HepG2 (cell line): ENCODE data around the gene CCDC142. TPM values are rescaled to one million over a fixed set of nuclear protein-coding genes. Genes with fewer than 3 reads are reported as not detected.

Experiments used
- ARNT2 ChIP-seq: sonication (generic); formaldehyde crosslinking; IDR thresholded peaks from 2 replicates; pipeline ENCODE4 v1.8.0; 2022; ENCODE audit warnings: mild to moderate bottlenecking, low read depth, missing genetic modification reagents, moderate library complexity
- CREBL2 ChIP-seq: sonication (generic); formaldehyde crosslinking; IDR thresholded peaks from 2 replicates; pipeline ENCODE4 v1.8.1; 2023; ENCODE audit warnings: missing genetic modification reagents, mild to moderate bottlenecking, borderline replicate concordance
- DR1 ChIP-seq: sonication (generic); formaldehyde crosslinking; IDR thresholded peaks from 2 replicates; pipeline ENCODE4 v1.8.0; 2021; ENCODE audit warnings: mild to moderate bottlenecking, missing genetic modification reagents, inconsistent platforms
- EP300 ChIP-seq, 3 experiments: sonication (generic) in 1 of 3; formaldehyde crosslinking in 1 of 3; IDR thresholded peaks; 2 replicates each; pipeline versions ENCODE4 v1.5.1 to v1.6.1; 2011 to 2020; ENCODE audit warnings: low read depth in 2 of 3, low read length in 2 of 3, borderline replicate concordance in 1 of 3, improper control_type of control experiment in 1 of 3, mild to moderate bottlenecking in 1 of 3, missing genetic modification reagents in 1 of 3, moderate library complexity in 1 of 3
- FOXO1 ChIP-seq: sonication (generic); formaldehyde crosslinking; IDR thresholded peaks from 2 replicates; pipeline ENCODE4 v1.4.0; 2020; ENCODE audit warnings: missing genetic modification reagents
- GFI1 ChIP-seq: sonication (generic); formaldehyde crosslinking; IDR thresholded peaks from 2 replicates; pipeline ENCODE4 v1.5.0; 2020; ENCODE audit warnings: missing genetic modification reagents, mild to moderate bottlenecking, borderline replicate concordance
- HBP1 ChIP-seq: IDR thresholded peaks from 2 replicates; pipeline ENCODE4 v1.6.1; 2016; ENCODE audit warnings: low read depth, control low read depth
- IKZF1 ChIP-seq: fragments of 450-650 bp; IDR thresholded peaks from 2 replicates; pipeline ENCODE4 v1.7.1; 2016
- MEIS2 ChIP-seq: sonication (generic); formaldehyde crosslinking; IDR thresholded peaks from 2 replicates; pipeline ENCODE4 v1.9.0; 2021; ENCODE audit warnings: mild to moderate bottlenecking, missing genetic modification reagents
- MTA1 ChIP-seq: sonication (generic); formaldehyde crosslinking; IDR thresholded peaks from 2 replicates; pipeline ENCODE4 v1.4.0; 2020; ENCODE audit warnings: missing genetic modification reagents, mild to moderate bottlenecking, borderline replicate concordance
- NCOA2 ChIP-seq: sonication (generic); formaldehyde crosslinking; IDR thresholded peaks from 2 replicates; pipeline ENCODE4 v1.8.0; 2022; ENCODE audit warnings: inconsistent platforms
- NKX3-1 ChIP-seq: sonication (generic); formaldehyde crosslinking; IDR thresholded peaks from 2 replicates; pipeline ENCODE4 v1.5.0; 2020; ENCODE audit warnings: missing genetic modification reagents
- PRMT3 ChIP-seq: sonication (generic); formaldehyde crosslinking; IDR thresholded peaks from 2 replicates; pipeline ENCODE4 v1.8.1; 2022; ENCODE audit warnings: low read depth, mild to moderate bottlenecking, moderate library complexity, missing genetic modification reagents, borderline replicate concordance
- SSRP1 ChIP-seq: IDR thresholded peaks from 2 replicates; pipeline ENCODE4 v1.6.1; 2016; ENCODE audit warnings: control low read depth
- THYN1 ChIP-seq: sonication (generic); formaldehyde crosslinking; IDR thresholded peaks from 2 replicates; pipeline ENCODE4 v1.8.1; 2023; ENCODE audit warnings: low read depth, mild to moderate bottlenecking, moderate library complexity, missing genetic modification reagents, borderline replicate concordance
- ZFP90 ChIP-seq: sonication (generic); formaldehyde crosslinking; IDR thresholded peaks from 2 replicates; pipeline ENCODE4 v1.8.0; 2022; ENCODE audit warnings: missing genetic modification reagents, mild to moderate bottlenecking, inconsistent platforms, borderline replicate concordance
- ZNF143 ChIP-seq: sonication (generic); formaldehyde crosslinking; IDR thresholded peaks from 2 replicates; pipeline ENCODE4 v1.4.0; 2020; ENCODE audit warnings: missing genetic modification reagents
- ZNF232 ChIP-seq: sonication (generic); formaldehyde crosslinking; IDR thresholded peaks from 2 replicates; pipeline ENCODE4 v1.4.0; 2020; ENCODE audit warnings: missing genetic modification reagents, borderline replicate concordance
- ZNF292 ChIP-seq: sonication (generic); formaldehyde crosslinking; IDR thresholded peaks from 2 replicates; pipeline ENCODE4 v1.8.1; 2022; ENCODE audit warnings: mild to moderate bottlenecking, low read depth, missing genetic modification reagents, borderline replicate concordance
- ZNF296 ChIP-seq: sonication (generic); formaldehyde crosslinking; conservative IDR thresholded peaks from 2 replicates; pipeline ENCODE4 v1.5.0; 2020; ENCODE audit warnings: mild to moderate bottlenecking, missing genetic modification reagents
- ZNF317 ChIP-seq: sonication (generic); formaldehyde crosslinking; IDR thresholded peaks from 2 replicates; pipeline ENCODE4 v1.5.0; 2020; ENCODE audit warnings: mild to moderate bottlenecking, missing genetic modification reagents
- ZNF576 ChIP-seq: sonication (generic); formaldehyde crosslinking; IDR thresholded peaks from 2 replicates; pipeline ENCODE4 v1.4.0; 2020; ENCODE audit warnings: mild to moderate bottlenecking, missing genetic modification reagents
- ZNF782 ChIP-seq: sonication (generic); formaldehyde crosslinking; IDR thresholded peaks from 2 replicates; pipeline ENCODE4 v1.4.0; 2020; ENCODE audit warnings: missing genetic modification reagents, mild to moderate bottlenecking, borderline replicate concordance
- polyA plus RNA-seq, 8 experiments: library from polyadenylated mRNA; depleted of rRNA in 3 of 8; stranded (reverse) in 7 of 8; unstranded in 1 of 8; fragments of >200 nt; fragmentation: Illumina TruSeq in 4 of 8; extraction: Trizol in 4 of 8; gene quantifications; 2 replicates each; pipeline versions ENCODE4 v1.2.1 to v1.2.3, GENCODE V29; 2011 to 2016; ENCODE audit warnings: low read depth in 4 of 8, missing spikeins in 1 of 8, mixed read lengths in 1 of 8; ENCODE audit not compliant: insufficient read depth in 1 of 8
- total RNA-seq, 5 experiments: library from RNA; depleted of rRNA; stranded (reverse); fragments of >200 nt; fragmentation: Illumina TruSeq; extraction: Trizol; gene quantifications; 2 replicates each; pipeline ENCODE4 v1.2.3, GENCODE V29; 2016; ENCODE audit warnings: low read depth in 1 of 5
- TF ChIP-seq, protein P1 (sequence below): sonication (generic); formaldehyde crosslinking; IDR thresholded peaks from 2 replicates; pipeline ENCODE4 v1.4.0; 2020; ENCODE audit warnings: mild to moderate bottlenecking, low read depth, missing genetic modification reagents
- TF ChIP-seq, protein P2 (sequence below): IDR thresholded peaks from 2 replicates; pipeline ENCODE4 v1.6.1; 2016; ENCODE audit warnings: missing compliant biosample characterization, missing genetic modification reagents, borderline replicate concordance

Gene CCDC142
- total and polyA plus RNA-seq, 2 of the 13 experiments (the other 11 are each of a cell fraction or from before 2014, with no cell fraction given), result 14.7 to 30.4 TPM

DNA sequence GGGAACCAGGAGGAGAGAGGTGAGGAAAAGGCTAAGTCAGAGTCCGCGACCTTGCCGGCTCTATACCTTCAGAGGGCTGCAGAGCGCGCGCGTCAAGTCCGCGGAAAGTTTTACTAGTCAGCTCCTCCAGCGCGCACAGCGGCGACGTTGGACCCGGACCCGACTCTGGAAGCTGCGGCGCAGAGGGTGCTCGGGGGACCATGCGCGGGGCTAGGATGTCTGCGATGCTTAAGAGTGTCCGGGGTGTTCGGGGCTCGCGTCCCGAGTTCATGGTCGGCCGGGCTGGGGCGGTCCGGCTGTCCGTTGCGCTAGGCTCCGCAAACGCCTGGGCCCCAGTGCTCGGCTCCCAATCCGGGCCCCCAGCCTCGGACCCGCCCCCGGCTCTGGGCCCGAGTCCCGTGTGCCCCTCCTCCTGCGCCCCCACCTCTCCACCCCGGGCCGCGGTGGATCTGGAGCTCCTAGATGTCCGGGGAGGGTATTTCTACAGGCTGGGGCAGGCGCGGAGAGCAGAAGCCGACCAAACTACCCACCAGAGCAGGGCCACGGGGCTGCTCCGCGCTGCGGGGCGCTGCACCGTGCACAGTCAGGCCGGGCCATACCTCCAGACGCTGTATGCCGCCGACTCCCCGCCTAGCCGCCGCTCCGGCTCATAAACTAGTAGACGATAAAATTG is 16.6 kb upstream of the CCDC142 start, which contains the start of gene LBX2 (continued):
- TF ChIP-seq ZFP90, result no peak
- no peak for TF ChIP-seq ZNF232 (CRISPR knock-in tag)
- TF ChIP-seq ZNF296 (CRISPR knock-in tag), result no peak
- no peak for TF ChIP-seq THYN1 (CRISPR knock-in tag)
- 0 out of 2 replicates have a peak, but pooled peaks have one; percentile 27 for TF ChIP-seq MEIS2 (CRISPR knock-in tag)
- peak; percentile 43; the same call in 1 of the 2 replicates for TF ChIP-seq GFI1 (CRISPR knock-in tag)
- TF ChIP-seq SSRP1 (CRISPR knock-in tag), result no peak
- no peak for TF ChIP-seq FOXO1 (CRISPR knock-in tag)
- TF ChIP-seq NCOA2 (CRISPR knock-in tag), result no peak
- TF ChIP-seq ZNF292 (CRISPR knock-in tag), result peak; percentile 47
- TF ChIP-seq HBP1 (CRISPR knock-in tag), result no peak
- TF ChIP-seq IKZF1, result no peak
- no peak for TF ChIP-seq MTA1
- TF ChIP-seq ZNF143 (CRISPR knock-in tag), result no peak
- no peak for TF ChIP-seq PRMT3 (CRISPR knock-in tag)
- TF ChIP-seq ZNF317, result no peak
- TF ChIP-seq ZNF782 (CRISPR knock-in tag), result 0 out of 2 replicates have a peak, but pooled peaks have one; percentile 50
- TF ChIP-seq, protein P1, sequence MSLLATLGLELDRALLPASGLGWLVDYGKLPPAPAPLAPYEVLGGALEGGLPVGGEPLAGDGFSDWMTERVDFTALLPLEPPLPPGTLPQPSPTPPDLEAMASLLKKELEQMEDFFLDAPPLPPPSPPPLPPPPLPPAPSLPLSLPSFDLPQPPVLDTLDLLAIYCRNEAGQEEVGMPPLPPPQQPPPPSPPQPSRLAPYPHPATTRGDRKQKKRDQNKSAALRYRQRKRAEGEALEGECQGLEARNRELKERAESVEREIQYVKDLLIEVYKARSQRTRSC (CRISPR knock-in tag), result no peak
- TF ChIP-seq EP300 (IDR thresholded peaks at IDR 0.05; ENCODE audit: low read depth in 2 of 2, low read length in 2 of 2), result no peak
- TF ChIP-seq EP300 (CRISPR knock-in tag; IDR thresholded peaks at IDR 0.05; ENCODE audit: borderline replicate concordance), result no peak
- TF ChIP-seq ARNT2, result peak; percentile 25; the same call in 1 of the 2 replicates
- TF ChIP-seq ZNF576 (CRISPR knock-in tag), result no peak
- TF ChIP-seq, protein P2, sequence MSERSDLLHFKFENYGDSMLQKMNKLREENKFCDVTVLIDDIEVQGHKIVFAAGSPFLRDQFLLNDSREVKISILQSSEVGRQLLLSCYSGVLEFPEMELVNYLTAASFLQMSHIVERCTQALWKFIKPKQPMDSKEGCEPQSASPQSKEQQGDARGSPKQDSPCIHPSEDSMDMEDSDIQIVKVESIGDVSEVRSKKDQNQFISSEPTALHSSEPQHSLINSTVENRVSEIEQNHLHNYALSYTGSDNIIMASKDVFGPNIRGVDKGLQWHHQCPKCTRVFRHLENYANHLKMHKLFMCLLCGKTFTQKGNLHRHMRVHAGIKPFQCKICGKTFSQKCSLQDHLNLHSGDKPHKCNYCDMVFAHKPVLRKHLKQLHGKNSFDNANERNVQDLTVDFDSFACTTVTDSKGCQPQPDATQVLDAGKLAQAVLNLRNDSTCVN, result no peak
- no peak for TF ChIP-seq NKX3-1 (CRISPR knock-in tag)
- TF ChIP-seq CREBL2 (CRISPR knock-in tag), result no peak
- TF ChIP-seq DR1 (CRISPR knock-in tag), result no peak
